Smooth muscle cell (in vitro differentiated cells): ENCODE data around the gene DDX1. TPM values are rescaled to one million over a fixed set of nuclear protein-coding genes. Genes with fewer than 3 reads are reported as not detected.

ENCODE experiments used
- DNase-seq: peaks from one replicate; lab custom pipeline; 2025; ENCODE audit not compliant: unreplicated experiment; lab: John Stamatoyannopoulos, UW
- H2AFZ ChIP-seq: fragments of 200-600 bp; sonication (generic); 2 replicates; pipeline ENCODE4 v1.6.0; 2016; ENCODE audit warnings: antibody characterized with exemption, low read depth, mild to moderate bottlenecking
- H3F3A ChIP-seq: fragments of 200-600 bp; sonication (generic); 2 replicates; pipeline ENCODE4 v1.6.0; 2017; ENCODE audit warnings: antibody characterized with exemption, low read depth
- H3K27ac ChIP-seq: fragments of 200-600 bp; sonication (generic); 2 replicates; pipeline ENCODE4 v1.5.1; 2016; ENCODE audit warnings: low read depth, mild to moderate bottlenecking
- H3K27me3 ChIP-seq: fragments of 200-600 bp; sonication (generic); 2 replicates; pipeline ENCODE4 v1.6.1; 2016; ENCODE audit warnings: low read depth, mild to moderate bottlenecking
- H3K36me3 ChIP-seq: fragments of 200-600 bp; sonication (generic); 2 replicates; pipeline ENCODE4 v1.5.1; 2016; ENCODE audit warnings: low read depth
- H3K4me1 ChIP-seq: fragments of 200-600 bp; sonication (generic); 2 replicates; pipeline ENCODE4 v1.5.1; 2016; ENCODE audit warnings: low read depth
- H3K4me2 ChIP-seq: fragments of 200-600 bp; sonication (generic); 2 replicates; pipeline ENCODE4 v1.6.0; 2016; ENCODE audit warnings: mild to moderate bottlenecking
- H3K4me3 ChIP-seq: fragments of 200-600 bp; sonication (generic); 2 replicates; pipeline ENCODE4 v1.5.1; 2016; ENCODE audit warnings: mild to moderate bottlenecking
- H3K79me2 ChIP-seq: fragments of 200-600 bp; sonication (generic); 2 replicates; pipeline ENCODE4 v1.6.0; 2016; ENCODE audit warnings: low read depth, mild to moderate bottlenecking
- H3K9ac ChIP-seq: fragments of 200-600 bp; sonication (generic); 2 replicates; pipeline ENCODE4 v1.6.0; 2016; ENCODE audit warnings: low read depth
- H3K9me3 ChIP-seq: fragments of 200-600 bp; sonication (generic); replicated peaks from 2 replicates; pipeline ENCODE4 v1.5.1; 2016; ENCODE audit warnings: low read depth
- H4K20me1 ChIP-seq: fragments of 200-600 bp; sonication (generic); 2 replicates; pipeline ENCODE4 v1.6.0; 2016; ENCODE audit warnings: low read depth
- CTCF ChIP-seq: fragments of 200-600 bp; sonication (generic); IDR thresholded peaks from 2 replicates; pipeline ENCODE4 v1.5.1; 2017; ENCODE audit warnings: borderline replicate concordance, mild to moderate bottlenecking, antibody characterized with exemption; ENCODE audit not compliant: insufficient read depth, poor library complexity, severe bottlenecking
- WGBS: methylation state at CpG from one replicate; pipeline ENCODE4 v1.1.7; 2016; ENCODE audit warnings: low lambda C conversion rate; 5-methylcytosine and 5-hydroxymethylcytosine counted together
- polyA plus RNA-seq: library from polyadenylated mRNA; unstranded; fragments of >200 nt; fragmentation: Nextera tagmentation; extraction: Ambion mirVana; gene quantifications from 2 replicates; pipeline ENCODE4 v1.2.1, GENCODE V29; 2016
- total RNA-seq: library from RNA; depleted of rRNA; stranded (reverse); fragments of >200 nt; gene quantifications from 2 replicates; pipeline ENCODE4 v1.2.3, GENCODE V29; 2014

The DDX1 gene
- total and polyA plus RNA-seq, 2 experiments from 2014 or later = 71.3 to 78.7 TPM

- Histone ChIP-seq H3K27ac (no peak overlapping the region), H3K4me2 (no peak overlapping the region), H3K27me3 (no peaks in the 10 kb centered on the region), H4K20me1 (peaks cover 40% of the 10 kb centered on the region), H3K36me3 (peaks cover 34% of the 10 kb centered on the region), H3K4me1 (peaks cover 13% of the 10 kb centered on the region), H3K9ac (no peak overlapping the region), H3K9me3 (no peaks in the 10 kb centered on the region), H3K4me3 (no peak overlapping the region), H2AFZ (no peak overlapping the region), H3K79me2 (peaks cover 38% of the 10 kb centered on the region), H3F3A (no peaks in the 10 kb centered on the region)
- TF ChIP-seq CTCF = no peak
- 98% methylated on average over 2 of the region's 2 CpGs for WGBS
- DNase-seq = no peak
Measured at GRCh38 chr2:15596350-15596749, 4.7 kb downstream of the DDX1 start.

GRCh38 chr2:15596968-15597367, 5.3 kb downstream of the DDX1 start:
- H3K27me3 ChIP-seq = no peaks in the 10 kb centered on the region

GRCh38 chr2:15599994-15600393, 8.3 kb downstream of the DDX1 start:
- Histone ChIP-seq H3K27me3 (no peaks in the 10 kb centered on the region), H3K4me1 (no peaks in the 10 kb centered on the region), H3K4me3 (no peak overlapping the region), H2AFZ (no peak overlapping the region), H3K27ac (no peak overlapping the region), H3K36me3 (peaks cover 66% of the 10 kb centered on the region), H4K20me1 (peaks cover 23% of the 10 kb centered on the region), H3F3A (no peaks in the 10 kb centered on the region), H3K79me2 (peaks cover 8% of the 10 kb centered on the region), H3K9ac (no peak overlapping the region), H3K9me3 (no peaks in the 10 kb centered on the region), H3K4me2 (no peak overlapping the region)
- no peak for DNase-seq
- TF ChIP-seq CTCF = no peak
- 100% methylated on average over 1 of the region's 1 CpG for WGBS

More at GRCh38 chr2:15596968-15597367, 5.3 kb downstream of the DDX1 start:
- 98% methylated on average over 4 of the region's 4 CpGs for WGBS
- Histone ChIP-seq H3K27ac (no peak overlapping the region), H3K36me3 (peaks cover 40% of the 10 kb centered on the region), H3K4me2 (no peak overlapping the region), H3F3A (no peaks in the 10 kb centered on the region), H4K20me1 (peaks cover 40% of the 10 kb centered on the region), H3K4me3 (no peak overlapping the region), H3K4me1 (peaks cover 13% of the 10 kb centered on the region), H3K9ac (no peak overlapping the region), H3K9me3 (no peaks in the 10 kb centered on the region), H3K79me2 (peaks cover 38% of the 10 kb centered on the region), H2AFZ (no peak overlapping the region)
- DNase-seq = no peak
- no peak for TF ChIP-seq CTCF

GRCh38 chr2:15601681-15602080, 10.0 kb downstream of the DDX1 start:
- 94% methylated on average over 1 of the region's 1 CpG for WGBS
- no peaks in the 10 kb centered on the region for H3K27me3 ChIP-seq
- H3K9ac ChIP-seq = no peak overlapping the region
- H4K20me1 ChIP-seq = peaks cover 7% of the 10 kb centered on the region
- no peak overlapping the region for H3K4me2 ChIP-seq
- no peak for DNase-seq
- H3K27ac ChIP-seq = no peak overlapping the region
- no peak for TF ChIP-seq CTCF
- no peaks in the 10 kb centered on the region for H3K9me3 ChIP-seq
- peaks cover 4% of the 10 kb centered on the region for H3K79me2 ChIP-seq
- H3K4me3 ChIP-seq = no peak overlapping the region
- H3F3A ChIP-seq = no peaks in the 10 kb centered on the region
- peaks cover 75% of the 10 kb centered on the region for H3K36me3 ChIP-seq
- H2AFZ ChIP-seq = no peak overlapping the region
- H3K4me1 ChIP-seq = no peaks in the 10 kb centered on the region
